Measurements from ENCODE around the gene RASGRP4. TPM values are rescaled to one million over a fixed set of nuclear protein-coding genes. Genes with fewer than 3 reads are reported as not detected.

The RASGRP4 gene
- polyA plus RNA-seq, 1 donor: 1.5 TPM

DNA sequence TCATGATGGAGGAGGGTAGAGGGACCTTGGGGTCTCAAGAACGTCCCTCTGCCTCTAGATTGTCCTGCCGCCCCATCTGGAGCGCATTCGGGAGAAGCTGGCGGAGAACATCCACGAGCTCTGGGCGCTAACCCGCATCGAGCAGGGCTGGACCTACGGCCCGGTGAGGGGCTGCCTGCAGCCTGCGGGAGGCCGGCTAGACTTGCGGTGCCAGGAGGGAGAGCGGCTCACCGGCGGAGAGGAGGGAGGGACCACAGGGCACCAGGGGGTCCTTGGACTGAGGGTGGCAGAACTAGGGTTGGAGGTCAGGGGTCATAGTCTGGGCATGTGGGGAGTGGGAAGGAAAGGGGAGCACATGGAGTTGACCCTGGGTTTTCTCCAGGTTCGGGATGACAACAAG, 37.3 kb upstream of the RASGRP4 start:
- H3K4me1 ChIP-seq (ENCODE audit: control insufficient read depth, insufficient read depth, low read length): no peaks in the 10 kb centered on the region
- no peak overlapping the region for H3K27ac ChIP-seq (ENCODE audit: low read length)
- no peaks in the 10 kb centered on the region for H3K36me3 ChIP-seq (ENCODE audit: control insufficient read depth, insufficient read depth, low read length)
- H3K27me3 ChIP-seq (ENCODE audit: control insufficient read depth, insufficient read depth, low read length): no peaks in the 10 kb centered on the region
- DNase-seq: no peak
- peaks cover 10% of the 10 kb centered on the region for H3K9me3 ChIP-seq (ENCODE audit: control insufficient read depth, low read depth, low read length)
- WGBS (ENCODE audit: insufficient coverage, low lambda C conversion rate): no CpG with 5 or more reads among the region's 18 CpGs
- no peak overlapping the region for H3K4me3 ChIP-seq (ENCODE audit: low read length)

DNA sequence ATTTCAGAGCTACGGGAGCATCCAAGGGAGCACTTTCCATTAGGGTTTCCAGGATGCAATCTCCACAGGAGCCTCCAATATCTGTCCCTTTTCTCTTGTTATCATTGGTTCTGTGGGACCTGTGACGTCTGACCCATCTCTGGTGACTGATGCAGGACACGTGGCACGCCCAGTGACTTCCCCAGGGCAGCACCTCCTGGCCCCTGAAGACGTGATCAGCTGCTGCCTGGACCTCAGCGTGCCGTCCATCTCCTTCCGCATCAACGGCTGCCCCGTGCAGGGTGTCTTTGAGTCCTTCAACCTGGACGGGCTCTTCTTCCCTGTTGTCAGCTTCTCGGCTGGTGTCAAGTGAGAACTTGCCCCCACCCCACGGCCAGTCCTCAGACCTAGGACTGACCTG, 33.0 kb upstream of the RASGRP4 start:
- DNase-seq: no peak
- no CpG with 5 or more reads among the region's 13 CpGs for WGBS (ENCODE audit: insufficient coverage, low lambda C conversion rate)

DNA sequence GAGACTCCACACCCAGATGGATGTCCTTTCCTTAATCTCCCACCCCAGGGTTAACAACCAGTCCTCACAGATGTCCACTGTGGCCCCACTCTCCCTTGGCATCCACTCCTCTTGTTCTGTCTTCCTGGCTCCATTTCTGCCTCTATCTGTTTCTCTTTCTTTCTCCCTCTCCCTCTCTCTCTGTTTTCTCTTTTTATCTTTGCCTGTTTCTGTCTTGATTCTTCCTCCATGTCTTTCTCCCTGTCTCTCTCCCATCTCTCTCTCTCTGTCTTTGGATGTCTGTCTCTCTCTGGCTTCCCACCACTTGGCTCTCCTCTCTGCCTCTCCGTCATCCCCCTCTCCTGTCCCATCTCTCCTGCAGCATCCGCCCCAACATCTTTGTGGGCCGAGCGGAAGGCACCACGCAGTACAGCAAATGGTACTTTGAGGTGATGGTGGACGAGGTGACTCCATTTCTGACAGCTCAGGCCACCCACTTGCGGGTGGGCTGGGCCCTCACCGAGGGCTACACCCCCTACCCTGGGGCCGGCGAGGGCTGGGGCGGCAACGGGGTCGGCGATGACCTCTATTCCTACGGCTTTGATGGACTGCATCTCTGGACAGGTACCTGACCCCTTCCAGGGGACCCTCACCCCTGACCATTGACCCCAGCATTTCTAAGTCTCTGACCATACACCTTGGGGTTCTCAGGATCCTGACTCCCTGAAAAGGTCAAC, 31.8 kb upstream of the RASGRP4 start:
- Histone ChIP-seq H3K27ac (ENCODE audit: low read length) (no peak overlapping the region), H3K27me3 (ENCODE audit: control insufficient read depth, insufficient read depth, low read length) (no peaks in the 10 kb centered on the region), H3K36me3 (ENCODE audit: control insufficient read depth, insufficient read depth, low read length) (no peaks in the 10 kb centered on the region), H3K9me3 (ENCODE audit: control insufficient read depth, low read depth, low read length) (no peaks in the 10 kb centered on the region), H3K4me1 (ENCODE audit: control insufficient read depth, insufficient read depth, low read length) (no peaks in the 10 kb centered on the region), H3K4me3 (ENCODE audit: low read length) (no peak overlapping the region)
- WGBS (ENCODE audit: insufficient coverage, low lambda C conversion rate): no CpG with 5 or more reads among the region's 15 CpGs
- DNase-seq: no peak

More for the DNA sequence above, 33.0 kb upstream of the RASGRP4 start:
- Histone ChIP-seq H3K27ac (ENCODE audit: low read length) (no peak overlapping the region), H3K27me3 (ENCODE audit: control insufficient read depth, insufficient read depth, low read length) (no peaks in the 10 kb centered on the region), H3K4me1 (ENCODE audit: control insufficient read depth, insufficient read depth, low read length) (no peaks in the 10 kb centered on the region), H3K9me3 (ENCODE audit: control insufficient read depth, low read depth, low read length) (peaks cover 3% of the 10 kb centered on the region), H3K4me3 (ENCODE audit: low read length) (no peak overlapping the region), H3K36me3 (ENCODE audit: control insufficient read depth, insufficient read depth, low read length) (no peaks in the 10 kb centered on the region)

DNA sequence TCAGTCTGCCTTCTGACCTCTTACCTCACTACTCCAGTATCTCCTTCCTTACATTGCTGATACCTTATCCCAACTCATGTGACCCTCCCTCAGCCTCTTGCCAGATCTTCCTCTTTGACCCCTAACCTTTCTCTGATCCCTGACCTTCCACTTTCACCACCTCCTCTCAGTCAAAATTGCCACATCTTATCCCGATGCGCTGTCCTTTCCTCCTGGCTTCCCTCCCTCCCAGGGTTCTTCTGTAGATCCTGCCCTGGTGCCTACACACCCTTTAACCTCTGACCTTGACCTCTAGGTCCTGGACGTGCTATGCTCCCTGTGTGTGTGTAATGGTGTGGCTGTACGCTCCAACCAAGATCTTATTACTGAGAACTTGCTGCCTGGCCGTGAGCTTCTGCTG, 31.2 kb upstream of the RASGRP4 start:
- H3K27ac ChIP-seq (ENCODE audit: low read length): no peak overlapping the region
- no peaks in the 10 kb centered on the region for H3K36me3 ChIP-seq (ENCODE audit: control insufficient read depth, insufficient read depth, low read length)
- no peaks in the 10 kb centered on the region for H3K27me3 ChIP-seq (ENCODE audit: control insufficient read depth, insufficient read depth, low read length)
- peaks cover 4% of the 10 kb centered on the region for H3K9me3 ChIP-seq (ENCODE audit: control insufficient read depth, low read depth, low read length)
- H3K4me1 ChIP-seq (ENCODE audit: control insufficient read depth, insufficient read depth, low read length): no peaks in the 10 kb centered on the region
- H3K4me3 ChIP-seq (ENCODE audit: low read length): no peak overlapping the region
- no CpG with 5 or more reads among the region's 5 CpGs for WGBS (ENCODE audit: insufficient coverage, low lambda C conversion rate)
- no peak for DNase-seq

DNA sequence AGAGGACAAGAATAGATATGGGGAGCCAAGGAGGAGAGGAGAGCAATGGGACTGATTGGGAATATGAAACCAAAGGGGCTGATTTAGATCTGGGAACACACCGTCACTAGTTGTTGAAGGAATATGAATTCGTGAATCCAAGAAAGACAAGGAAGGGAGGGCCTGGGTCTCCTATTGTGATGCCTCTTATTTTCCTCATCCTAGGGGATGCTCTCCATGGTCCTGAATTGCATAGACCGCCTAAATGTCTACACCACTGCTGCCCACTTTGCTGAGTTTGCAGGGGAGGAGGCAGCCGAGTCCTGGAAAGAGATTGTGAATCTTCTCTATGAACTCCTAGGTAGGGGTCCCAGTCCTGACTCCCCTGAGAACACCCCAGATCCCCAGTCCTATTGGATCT, 29.0 kb upstream of the RASGRP4 start:
- no peak for DNase-seq

DNA sequence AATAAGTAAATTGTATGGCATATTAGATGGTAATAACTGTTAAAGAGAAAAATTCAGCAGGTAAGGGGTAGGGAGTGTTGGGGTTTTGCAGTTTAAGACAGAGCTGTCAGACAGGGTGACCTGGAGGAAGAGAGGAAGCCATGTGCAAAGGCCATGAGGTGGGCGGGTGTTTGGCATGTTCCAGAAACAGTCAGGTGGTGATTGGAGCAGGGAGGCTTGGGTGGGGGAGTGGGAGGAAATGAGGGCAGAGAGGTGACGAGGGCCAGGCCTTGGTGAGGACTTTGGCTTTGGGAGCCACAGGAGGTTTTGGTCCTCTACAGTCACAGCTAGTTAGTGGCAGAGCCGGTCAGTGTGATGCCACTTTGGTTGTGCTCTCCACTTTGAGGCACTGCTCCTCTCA, 27.6 kb upstream of the RASGRP4 start:
- H3K4me1 ChIP-seq (ENCODE audit: control insufficient read depth, insufficient read depth, low read length): no peaks in the 10 kb centered on the region
- no CpG with 5 or more reads among the region's 3 CpGs for WGBS (ENCODE audit: insufficient coverage, low lambda C conversion rate)
- no peak overlapping the region for H3K27ac ChIP-seq (ENCODE audit: low read length)
- no peak for DNase-seq
- no peaks in the 10 kb centered on the region for H3K36me3 ChIP-seq (ENCODE audit: control insufficient read depth, insufficient read depth, low read length)
- H3K9me3 ChIP-seq (ENCODE audit: control insufficient read depth, low read depth, low read length): peaks cover 4% of the 10 kb centered on the region
- H3K27me3 ChIP-seq (ENCODE audit: control insufficient read depth, insufficient read depth, low read length): no peaks in the 10 kb centered on the region
- H3K4me3 ChIP-seq (ENCODE audit: low read length): no peak overlapping the region

More for the DNA sequence above, 29.0 kb upstream of the RASGRP4 start:
- no peaks in the 10 kb centered on the region for H3K36me3 ChIP-seq (ENCODE audit: control insufficient read depth, insufficient read depth, low read length)
- H3K27ac ChIP-seq (ENCODE audit: low read length): no peak overlapping the region
- WGBS (ENCODE audit: insufficient coverage, low lambda C conversion rate): no CpG with 5 or more reads among the region's 4 CpGs
- no peaks in the 10 kb centered on the region for H3K4me1 ChIP-seq (ENCODE audit: control insufficient read depth, insufficient read depth, low read length)
- no peak overlapping the region for H3K4me3 ChIP-seq (ENCODE audit: low read length)
- no peaks in the 10 kb centered on the region for H3K27me3 ChIP-seq (ENCODE audit: control insufficient read depth, insufficient read depth, low read length)
- peaks cover 4% of the 10 kb centered on the region for H3K9me3 ChIP-seq (ENCODE audit: control insufficient read depth, low read depth, low read length)

DNA sequence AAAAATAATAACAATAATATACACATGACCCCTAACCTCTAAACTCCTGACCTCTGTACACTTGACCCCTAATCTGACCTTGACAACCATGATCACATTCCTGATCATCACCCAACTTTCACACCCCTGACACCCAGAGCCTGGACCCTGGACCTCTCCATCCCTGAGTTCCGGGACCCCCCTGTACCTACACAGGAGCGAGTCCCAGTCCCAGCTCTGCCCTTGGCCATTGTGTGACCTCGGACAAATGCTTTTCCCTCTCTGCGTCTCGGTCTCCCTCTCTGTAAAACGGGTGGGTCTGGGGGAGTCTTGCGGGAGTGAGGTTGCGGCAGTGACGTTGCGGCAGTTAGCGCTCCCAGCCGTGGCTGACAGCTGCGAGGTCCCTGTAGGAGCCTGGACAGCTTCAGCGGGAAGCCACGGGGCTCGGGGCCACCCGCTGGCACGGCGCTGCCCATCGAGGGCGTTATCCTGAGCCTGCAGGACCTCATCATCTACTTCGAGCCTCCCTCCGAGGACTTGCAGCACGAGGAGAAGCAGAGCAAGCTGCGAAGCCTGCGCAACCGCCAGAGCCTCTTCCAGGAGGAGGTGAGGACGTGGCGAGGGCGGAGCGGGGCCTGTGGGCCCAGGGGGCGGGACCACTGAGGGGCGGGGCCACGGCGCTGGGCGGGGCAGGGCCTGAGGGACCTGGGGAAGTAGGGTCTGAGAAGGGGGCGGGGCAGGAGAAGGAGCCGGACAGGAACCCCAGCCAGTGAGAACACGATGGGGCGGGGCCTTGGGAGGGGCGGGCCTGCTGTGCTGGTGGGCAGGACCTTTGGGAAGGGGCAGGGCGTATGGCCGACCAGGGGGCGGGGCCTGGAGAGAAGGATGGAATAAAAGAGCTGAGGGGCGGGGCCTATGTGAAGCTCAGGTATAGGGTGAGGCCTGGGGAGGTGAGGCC, 26.7 kb upstream of the RASGRP4 start:
- peaks cover 4% of the 10 kb centered on the region for H3K9me3 ChIP-seq (ENCODE audit: control insufficient read depth, low read depth, low read length)
- no peaks in the 10 kb centered on the region for H3K4me1 ChIP-seq (ENCODE audit: control insufficient read depth, insufficient read depth, low read length)
- H3K27ac ChIP-seq (ENCODE audit: low read length): no peak overlapping the region
- WGBS (ENCODE audit: insufficient coverage, low lambda C conversion rate): no CpG with 5 or more reads among the region's 45 CpGs
- no peaks in the 10 kb centered on the region for H3K36me3 ChIP-seq (ENCODE audit: control insufficient read depth, insufficient read depth, low read length)
- H3K27me3 ChIP-seq (ENCODE audit: control insufficient read depth, insufficient read depth, low read length): no peaks in the 10 kb centered on the region
- no peak for DNase-seq
- no peak overlapping the region for H3K4me3 ChIP-seq (ENCODE audit: low read length)

DNA sequence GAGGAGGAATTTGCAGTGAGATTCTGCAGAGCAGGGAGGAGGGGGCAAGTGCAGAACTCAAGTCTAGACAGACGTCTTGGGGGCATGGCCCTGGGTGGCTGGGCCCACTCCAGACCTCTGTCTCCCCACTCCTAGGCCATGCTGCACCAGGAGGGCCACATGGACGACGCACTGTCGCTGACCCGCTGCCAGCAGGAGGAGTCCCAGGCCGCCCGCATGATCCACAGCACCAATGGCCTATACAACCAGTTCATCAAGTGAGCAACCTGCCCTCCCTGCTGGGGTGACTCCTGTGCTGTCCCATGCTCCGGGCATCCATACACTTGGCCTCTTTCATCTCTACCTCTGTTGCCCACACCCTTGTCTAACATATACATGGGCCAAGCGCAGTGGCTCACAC, 25.6 kb upstream of the RASGRP4 start:
- no CpG with 5 or more reads among the region's 9 CpGs for WGBS (ENCODE audit: insufficient coverage, low lambda C conversion rate)
- Histone ChIP-seq H3K4me1 (ENCODE audit: control insufficient read depth, insufficient read depth, low read length) (no peaks in the 10 kb centered on the region), H3K9me3 (ENCODE audit: control insufficient read depth, low read depth, low read length) (peaks cover 4% of the 10 kb centered on the region), H3K27ac (ENCODE audit: low read length) (no peak overlapping the region), H3K36me3 (ENCODE audit: control insufficient read depth, insufficient read depth, low read length) (no peaks in the 10 kb centered on the region), H3K27me3 (ENCODE audit: control insufficient read depth, insufficient read depth, low read length) (no peaks in the 10 kb centered on the region), H3K4me3 (ENCODE audit: low read length) (no peak overlapping the region)
- no peak for DNase-seq

DNA sequence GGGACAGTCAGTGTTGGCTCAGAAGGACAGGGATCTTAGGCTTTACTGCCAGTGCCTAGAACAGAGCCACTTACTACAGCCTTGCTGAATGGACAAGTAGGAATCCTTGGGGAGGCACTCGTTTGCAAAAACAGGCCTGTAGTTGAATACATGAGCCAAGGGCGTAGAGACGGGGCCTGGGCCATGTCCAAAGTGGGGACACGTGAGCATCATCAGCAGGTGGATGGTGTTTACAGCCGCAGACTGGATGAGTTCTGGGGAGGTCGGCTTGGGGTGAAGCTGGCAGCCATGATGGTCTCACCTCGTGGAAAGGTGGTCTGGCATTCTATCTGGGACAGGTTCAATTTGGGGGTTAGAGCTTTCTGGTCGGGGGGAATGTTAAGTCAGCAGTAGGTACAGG, 25.0 kb upstream of the RASGRP4 start:
- no peaks in the 10 kb centered on the region for H3K27me3 ChIP-seq (ENCODE audit: control insufficient read depth, insufficient read depth, low read length)
- H3K9me3 ChIP-seq (ENCODE audit: control insufficient read depth, low read depth, low read length): peaks cover 4% of the 10 kb centered on the region
- DNase-seq: no peak
- H3K4me3 ChIP-seq (ENCODE audit: low read length): no peak overlapping the region
- no peaks in the 10 kb centered on the region for H3K36me3 ChIP-seq (ENCODE audit: control insufficient read depth, insufficient read depth, low read length)
- H3K27ac ChIP-seq (ENCODE audit: low read length): no peak overlapping the region
- H3K4me1 ChIP-seq (ENCODE audit: control insufficient read depth, insufficient read depth, low read length): no peaks in the 10 kb centered on the region
- 67% methylated on average over 1 of the region's 8 CpGs for WGBS (ENCODE audit: insufficient coverage, low lambda C conversion rate)

DNA sequence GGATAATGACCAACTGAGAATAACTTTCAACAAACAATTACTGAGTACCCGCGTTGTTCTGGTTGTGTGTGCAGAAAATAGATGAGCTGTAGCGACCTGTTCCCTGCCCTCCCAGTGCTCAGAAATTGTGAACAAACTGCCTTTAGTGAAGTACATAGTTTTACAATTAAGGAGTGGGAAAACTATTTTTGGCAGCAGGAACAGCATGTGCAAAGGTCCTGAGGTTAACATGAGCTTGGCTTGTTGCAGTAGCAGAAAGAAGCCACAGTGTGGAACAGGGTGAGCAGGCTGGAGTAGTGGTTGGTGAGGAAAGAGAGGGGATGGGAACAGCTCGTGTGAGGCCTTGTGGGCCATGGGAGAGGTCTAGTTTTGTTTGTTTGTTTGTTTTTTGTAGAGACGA, 23.5 kb upstream of the RASGRP4 start:
- Histone ChIP-seq H3K4me3 (ENCODE audit: low read length) (no peak overlapping the region), H3K27ac (ENCODE audit: low read length) (no peak overlapping the region), H3K9me3 (ENCODE audit: control insufficient read depth, low read depth, low read length) (peaks cover 4% of the 10 kb centered on the region), H3K27me3 (ENCODE audit: control insufficient read depth, insufficient read depth, low read length) (no peaks in the 10 kb centered on the region), H3K4me1 (ENCODE audit: control insufficient read depth, insufficient read depth, low read length) (no peaks in the 10 kb centered on the region), H3K36me3 (ENCODE audit: control insufficient read depth, insufficient read depth, low read length) (no peaks in the 10 kb centered on the region)
- WGBS (ENCODE audit: insufficient coverage, low lambda C conversion rate): 60% methylated on average over 1 of the region's 5 CpGs
- DNase-seq: no peak

Data from large intestine (tissue), 3 donors.